NB4 (cell line): ENCODE data around the gene FRMD5.

Experiments used
- MYC ChIP-seq: IDR thresholded peaks from 2 replicates; pipeline ENCODE4 v1.6.1; 2011; ENCODE audit warnings: low read depth, low read length
- POLR2A ChIP-seq: IDR thresholded peaks from 2 replicates; pipeline ENCODE4 v1.6.1; 2011; ENCODE audit warnings: mild to moderate bottlenecking; ENCODE audit not compliant: insufficient read length; ENCODE audit errors: extremely low read depth
- TF ChIP-seq, protein P1 (sequence below): IDR thresholded peaks from one replicate; pipeline ENCODE4 v1.5.1; 2012; ENCODE audit warnings: low read depth, low read length
- TF ChIP-seq, protein P2 (sequence below): IDR thresholded peaks from 2 replicates; pipeline ENCODE4 v1.6.1; 2011; ENCODE audit warnings: low read depth, low read length

DNA sequence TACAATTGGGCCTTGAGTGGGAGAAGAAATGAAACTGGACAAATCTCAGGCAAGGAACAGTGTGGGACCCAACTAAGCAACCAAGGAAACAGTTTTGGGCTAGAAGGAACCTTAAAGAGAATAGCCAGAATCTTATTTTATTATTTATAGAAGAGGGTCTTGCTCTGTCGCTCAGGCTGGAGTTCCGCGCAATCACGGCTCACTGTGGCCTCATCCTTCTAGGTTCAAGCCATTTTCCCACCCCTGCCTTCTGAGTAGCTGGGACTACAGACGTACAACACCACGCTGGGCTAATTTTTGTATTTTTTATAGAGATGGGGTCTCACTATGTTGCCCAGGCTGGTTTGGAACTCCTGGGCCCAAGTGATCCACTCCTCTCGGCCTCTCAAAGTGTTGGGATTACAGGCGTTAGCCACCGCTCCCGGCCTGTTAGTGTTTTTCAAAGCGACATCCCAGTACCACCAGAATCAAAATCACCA, 369.0 kb downstream of the FRMD5 start:
- TF ChIP-seq POLR2A (no peak), MYC (no peak)
- TF ChIP-seq, protein P1, sequence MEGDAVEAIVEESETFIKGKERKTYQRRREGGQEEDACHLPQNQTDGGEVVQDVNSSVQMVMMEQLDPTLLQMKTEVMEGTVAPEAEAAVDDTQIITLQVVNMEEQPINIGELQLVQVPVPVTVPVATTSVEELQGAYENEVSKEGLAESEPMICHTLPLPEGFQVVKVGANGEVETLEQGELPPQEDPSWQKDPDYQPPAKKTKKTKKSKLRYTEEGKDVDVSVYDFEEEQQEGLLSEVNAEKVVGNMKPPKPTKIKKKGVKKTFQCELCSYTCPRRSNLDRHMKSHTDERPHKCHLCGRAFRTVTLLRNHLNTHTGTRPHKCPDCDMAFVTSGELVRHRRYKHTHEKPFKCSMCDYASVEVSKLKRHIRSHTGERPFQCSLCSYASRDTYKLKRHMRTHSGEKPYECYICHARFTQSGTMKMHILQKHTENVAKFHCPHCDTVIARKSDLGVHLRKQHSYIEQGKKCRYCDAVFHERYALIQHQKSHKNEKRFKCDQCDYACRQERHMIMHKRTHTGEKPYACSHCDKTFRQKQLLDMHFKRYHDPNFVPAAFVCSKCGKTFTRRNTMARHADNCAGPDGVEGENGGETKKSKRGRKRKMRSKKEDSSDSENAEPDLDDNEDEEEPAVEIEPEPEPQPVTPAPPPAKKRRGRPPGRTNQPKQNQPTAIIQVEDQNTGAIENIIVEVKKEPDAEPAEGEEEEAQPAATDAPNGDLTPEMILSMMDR, result no peak
- TF ChIP-seq, protein P2, sequence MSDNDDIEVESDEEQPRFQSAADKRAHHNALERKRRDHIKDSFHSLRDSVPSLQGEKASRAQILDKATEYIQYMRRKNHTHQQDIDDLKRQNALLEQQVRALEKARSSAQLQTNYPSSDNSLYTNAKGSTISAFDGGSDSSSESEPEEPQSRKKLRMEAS, result no peak
